ENCODE results near the gene LCN12.

Gene LCN12, protein sequence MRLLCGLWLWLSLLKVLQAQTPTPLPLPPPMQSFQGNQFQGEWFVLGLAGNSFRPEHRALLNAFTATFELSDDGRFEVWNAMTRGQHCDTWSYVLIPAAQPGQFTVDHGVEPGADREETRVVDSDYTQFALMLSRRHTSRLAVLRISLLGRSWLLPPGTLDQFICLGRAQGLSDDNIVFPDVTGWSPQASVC

DNA sequence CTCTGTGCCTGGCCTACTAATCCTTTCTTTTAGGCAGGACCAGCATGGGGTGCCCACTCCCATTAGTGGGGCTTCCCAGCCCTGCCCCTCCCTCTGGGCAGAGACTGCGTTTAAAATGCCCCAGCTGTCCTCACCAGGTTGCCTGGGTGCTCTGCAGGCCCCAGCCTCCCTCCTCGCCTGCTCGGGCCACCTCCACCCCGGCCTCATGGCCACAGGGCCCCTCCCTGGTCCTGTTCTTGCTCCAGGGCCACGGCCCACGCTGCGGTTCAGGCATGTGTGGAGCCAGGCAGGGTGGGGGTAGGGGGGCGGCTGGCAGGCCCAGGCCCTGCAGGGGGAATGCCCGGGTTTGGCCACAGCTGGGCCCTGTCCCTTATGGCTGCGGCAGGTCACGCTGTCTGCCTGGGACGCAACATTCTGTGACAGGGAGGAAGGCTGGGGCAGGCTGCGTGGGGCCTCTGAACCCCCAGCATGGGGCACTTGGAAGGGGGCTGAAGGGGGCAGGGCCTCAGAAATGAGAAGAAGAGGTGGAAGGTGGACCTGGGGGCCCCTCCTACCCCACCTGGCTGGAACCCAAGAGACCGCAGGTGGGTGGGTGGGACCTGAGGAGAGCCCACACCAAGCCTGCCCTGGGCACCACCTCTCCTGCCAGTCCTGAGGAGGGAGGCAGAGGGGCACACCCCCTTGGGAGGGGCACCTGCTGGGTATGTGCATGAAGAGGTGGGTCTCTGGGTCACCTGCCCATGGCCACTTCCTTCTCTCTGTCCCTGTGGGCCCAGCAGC, at the start of gene LCN12:
TSS of gene LCN12 (plus strand) at position 733 of the 780 bp plus-strand sequence. CDS start 55 bp downstream, outside the sequence.
- TF ChIP-seq, protein P1, sequence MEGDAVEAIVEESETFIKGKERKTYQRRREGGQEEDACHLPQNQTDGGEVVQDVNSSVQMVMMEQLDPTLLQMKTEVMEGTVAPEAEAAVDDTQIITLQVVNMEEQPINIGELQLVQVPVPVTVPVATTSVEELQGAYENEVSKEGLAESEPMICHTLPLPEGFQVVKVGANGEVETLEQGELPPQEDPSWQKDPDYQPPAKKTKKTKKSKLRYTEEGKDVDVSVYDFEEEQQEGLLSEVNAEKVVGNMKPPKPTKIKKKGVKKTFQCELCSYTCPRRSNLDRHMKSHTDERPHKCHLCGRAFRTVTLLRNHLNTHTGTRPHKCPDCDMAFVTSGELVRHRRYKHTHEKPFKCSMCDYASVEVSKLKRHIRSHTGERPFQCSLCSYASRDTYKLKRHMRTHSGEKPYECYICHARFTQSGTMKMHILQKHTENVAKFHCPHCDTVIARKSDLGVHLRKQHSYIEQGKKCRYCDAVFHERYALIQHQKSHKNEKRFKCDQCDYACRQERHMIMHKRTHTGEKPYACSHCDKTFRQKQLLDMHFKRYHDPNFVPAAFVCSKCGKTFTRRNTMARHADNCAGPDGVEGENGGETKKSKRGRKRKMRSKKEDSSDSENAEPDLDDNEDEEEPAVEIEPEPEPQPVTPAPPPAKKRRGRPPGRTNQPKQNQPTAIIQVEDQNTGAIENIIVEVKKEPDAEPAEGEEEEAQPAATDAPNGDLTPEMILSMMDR (IDR thresholded peaks at IDR 0.05; ENCODE audit: low read depth, low read length, missing control alignments): no peak
- no peak within 1 kb of the TSS for H3K4me3 ChIP-seq (replicated peaks; ENCODE audit: low read depth, low read length)
- DNase-seq (ENCODE audit: extremely low read depth, low read depth): no peak

DNA sequence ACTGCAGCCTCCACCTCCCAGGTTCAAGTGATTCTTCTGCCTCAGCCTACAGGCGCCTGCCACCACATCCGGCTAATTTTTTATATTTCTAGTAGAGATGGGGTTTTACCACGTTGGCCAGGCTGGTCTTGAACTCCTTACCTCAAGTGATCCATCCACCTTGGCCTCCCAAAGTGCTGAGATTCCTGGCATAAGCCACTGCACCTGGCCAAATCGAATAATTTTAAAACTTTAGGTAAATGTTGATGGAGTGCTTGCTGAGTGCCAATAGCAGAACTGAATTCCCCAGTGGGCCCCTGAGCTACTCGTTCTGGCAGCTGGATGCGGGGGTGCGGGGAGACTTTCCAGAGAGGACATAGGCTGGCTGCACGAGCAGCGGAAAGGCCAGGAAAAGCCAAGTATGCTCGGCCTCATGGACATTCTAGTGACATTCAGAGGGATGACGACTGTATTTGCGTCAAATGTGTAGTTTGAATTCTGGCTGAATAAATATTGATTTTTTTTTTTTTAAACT, 49.0 kb upstream of the LCN12 start:
- H3K4me3 ChIP-seq (replicated peaks; ENCODE audit: low read depth, low read length): no peak overlapping the region
- no peak for DNase-seq (ENCODE audit: extremely low read depth, low read depth)
- TF ChIP-seq, protein P1 (IDR thresholded peaks at IDR 0.05; ENCODE audit: low read depth, low read length, missing control alignments): no peak

DNA sequence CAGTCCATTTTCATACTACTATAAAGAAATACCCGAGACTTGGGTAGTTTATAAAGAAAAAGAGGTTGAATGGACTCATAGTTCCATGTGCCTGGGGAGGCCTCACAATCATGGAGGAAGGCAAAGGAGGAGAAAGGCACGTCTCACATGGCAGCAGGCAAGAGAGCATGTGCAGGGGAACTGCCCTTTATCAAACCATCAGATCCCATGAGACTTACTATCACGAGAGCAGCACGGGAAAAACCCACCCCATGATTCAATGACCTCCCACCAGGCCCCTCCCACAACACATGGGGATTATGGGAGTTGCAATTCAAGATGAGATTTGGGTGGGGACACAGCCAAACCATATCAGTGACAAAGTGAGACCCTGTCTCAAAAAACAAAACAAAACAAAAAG, 45.8 kb upstream of the LCN12 start:
- H3K4me3 ChIP-seq (replicated peaks; ENCODE audit: low read depth, low read length): no peak overlapping the region
- TF ChIP-seq, protein P1 (IDR thresholded peaks at IDR 0.05; ENCODE audit: low read depth, low read length, missing control alignments): no peak
- DNase-seq (ENCODE audit: extremely low read depth, low read depth): no peak

DNA sequence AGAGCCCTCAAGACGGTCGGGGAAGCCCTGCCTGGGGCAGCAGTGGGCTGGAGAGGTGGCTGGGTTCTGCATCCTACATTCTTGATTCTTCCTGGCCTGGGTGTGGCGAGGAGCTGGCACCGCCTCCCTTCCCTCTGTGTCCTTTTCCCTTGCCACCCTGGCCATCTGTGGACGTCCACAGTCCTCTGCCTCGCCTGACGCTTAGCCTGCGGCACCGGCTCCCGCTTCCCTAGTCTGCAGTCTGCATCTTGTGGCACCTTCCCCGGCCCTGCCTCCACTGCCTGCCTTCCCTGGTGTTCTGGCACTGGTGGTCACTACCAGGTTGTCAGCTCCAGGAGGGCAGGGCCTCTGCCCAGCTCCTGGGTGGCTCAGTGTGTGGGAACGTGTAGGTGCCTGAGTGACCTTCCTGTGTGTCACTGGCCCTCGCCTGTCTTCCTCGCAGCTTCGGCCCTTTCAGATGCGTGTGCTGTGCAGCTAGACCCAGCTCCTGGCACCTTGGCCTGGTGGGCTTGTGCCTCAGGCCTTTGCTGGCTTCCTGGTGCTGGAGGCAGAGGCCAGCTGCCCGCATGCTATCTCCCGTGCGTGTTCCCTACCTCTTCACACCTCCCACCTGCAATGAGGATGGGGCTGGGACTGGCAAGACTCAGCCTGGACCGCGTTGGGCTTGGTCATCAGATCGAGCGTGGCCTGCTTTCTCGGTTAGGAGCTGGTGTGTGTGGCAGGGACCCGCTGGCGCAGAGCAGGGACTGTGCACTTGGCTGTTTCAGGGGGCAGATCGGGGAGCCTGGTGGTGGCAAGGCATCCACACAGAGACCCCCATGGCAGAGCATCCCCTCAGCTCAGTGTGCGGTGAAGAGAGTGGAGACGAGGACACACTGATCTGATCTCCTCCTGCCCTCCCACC, 44.8 kb upstream of the LCN12 start:
- TF ChIP-seq, protein P1 (IDR thresholded peaks at IDR 0.05; ENCODE audit: low read depth, low read length, missing control alignments): no peak
- DNase-seq (ENCODE audit: extremely low read depth, low read depth): no peak
- H3K4me3 ChIP-seq (replicated peaks; ENCODE audit: low read depth, low read length): no peak overlapping the region

DNA sequence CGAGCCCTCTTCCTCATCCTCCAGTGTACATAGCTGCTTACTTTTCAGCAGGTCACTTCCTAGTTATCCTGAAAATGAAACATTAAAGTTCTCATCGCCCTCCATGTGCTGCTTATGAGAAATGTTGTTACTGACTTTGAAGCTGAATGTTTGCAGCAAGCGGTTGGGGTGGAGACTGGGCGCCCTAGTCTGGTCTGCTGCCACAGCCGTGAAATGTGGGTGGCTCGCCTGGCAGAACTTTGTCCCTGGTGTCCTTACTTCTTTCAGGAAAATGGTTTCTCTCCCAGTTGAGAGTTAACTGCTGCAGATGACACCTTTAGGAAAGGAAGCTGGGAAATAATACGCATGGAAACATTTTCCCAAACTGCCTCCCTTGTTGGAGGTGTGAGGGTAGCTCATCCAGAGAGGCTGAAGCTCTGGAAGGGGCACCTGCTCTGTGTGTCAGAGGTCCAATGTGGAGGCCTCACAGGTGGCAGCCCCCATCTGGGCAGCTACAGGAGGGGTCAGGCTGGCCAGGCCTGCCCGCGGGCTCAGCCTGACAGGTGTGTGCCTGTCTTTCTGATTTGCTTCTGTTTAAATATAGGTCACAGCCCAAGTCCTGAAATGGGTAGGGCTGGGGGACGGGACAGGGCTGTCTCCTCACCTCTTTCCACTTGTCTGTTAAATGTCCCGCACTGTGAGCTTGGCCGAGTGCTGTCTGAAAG, 41.7 kb upstream of the LCN12 start:
- H3K4me3 ChIP-seq (replicated peaks; ENCODE audit: low read depth, low read length): no peak overlapping the region
- TF ChIP-seq, protein P1 (IDR thresholded peaks at IDR 0.05; ENCODE audit: low read depth, low read length, missing control alignments): no peak
- no peak for DNase-seq (ENCODE audit: extremely low read depth, low read depth)

DNA sequence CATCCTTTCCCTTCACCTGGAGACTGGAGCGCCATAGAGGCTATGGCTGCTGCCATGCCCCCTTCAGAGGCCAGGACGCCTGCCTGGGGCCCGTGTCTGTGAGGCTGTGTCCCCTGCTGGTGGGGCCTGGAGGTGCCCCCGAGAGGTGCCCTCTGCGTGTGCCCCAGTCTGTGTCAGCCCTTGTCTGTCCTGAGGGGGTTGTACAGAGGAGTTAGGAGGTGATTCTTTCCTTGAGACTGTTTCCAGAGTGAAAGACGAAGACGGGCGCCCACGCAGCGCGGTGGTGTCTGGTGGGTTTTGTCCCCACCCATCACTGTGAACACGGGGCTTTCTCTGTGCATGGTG, 41.2 kb upstream of the LCN12 start:
- no peak overlapping the region for H3K4me3 ChIP-seq (replicated peaks; ENCODE audit: low read depth, low read length)
- TF ChIP-seq, protein P1 (IDR thresholded peaks at IDR 0.05; ENCODE audit: low read depth, low read length, missing control alignments): no peak
- DNase-seq (ENCODE audit: extremely low read depth, low read depth): no peak

Measured in HFF-Myc (cell line).